ENCODE measurements around the gene RAD51B. TPM values are rescaled to one million over a fixed set of nuclear protein-coding genes. Genes with fewer than 3 reads are reported as not detected.

Gene RAD51B
- total RNA-seq, 1 experiment from 2014 or later: 29.9 TPM

- 0 out of 2 replicates have a peak, but pooled peaks cover 3% of the 10 kb centered on the region for H3K9me2 ChIP-seq (ENCODE audit: insufficient read depth)
- no TSS peak for BruUV-seq (replicated peaks)
- peaks cover 12% of the 10 kb centered on the region; the same call in 1 of the 2 replicates for H3F3A ChIP-seq (ENCODE audit: insufficient read depth, low read depth)
- no peak overlapping the region for H2AFZ ChIP-seq
- no peaks in the 10 kb centered on the region for H4K20me1 ChIP-seq (ENCODE audit: insufficient read depth)
- no peaks in the 10 kb centered on the region for H3K79me2 ChIP-seq (ENCODE audit: low read depth)
- ChIA-PET POLR2A (ENCODE audit: unreplicated experiment) (no interaction called here), CTCF (no interaction called here)
- H3K4me2 ChIP-seq: no peak overlapping the region
- no peak for TF ChIP-seq EZH2 (IDR thresholded peaks at IDR 0.05; ENCODE audit: low read depth)
- TF ChIP-seq, protein P1, sequence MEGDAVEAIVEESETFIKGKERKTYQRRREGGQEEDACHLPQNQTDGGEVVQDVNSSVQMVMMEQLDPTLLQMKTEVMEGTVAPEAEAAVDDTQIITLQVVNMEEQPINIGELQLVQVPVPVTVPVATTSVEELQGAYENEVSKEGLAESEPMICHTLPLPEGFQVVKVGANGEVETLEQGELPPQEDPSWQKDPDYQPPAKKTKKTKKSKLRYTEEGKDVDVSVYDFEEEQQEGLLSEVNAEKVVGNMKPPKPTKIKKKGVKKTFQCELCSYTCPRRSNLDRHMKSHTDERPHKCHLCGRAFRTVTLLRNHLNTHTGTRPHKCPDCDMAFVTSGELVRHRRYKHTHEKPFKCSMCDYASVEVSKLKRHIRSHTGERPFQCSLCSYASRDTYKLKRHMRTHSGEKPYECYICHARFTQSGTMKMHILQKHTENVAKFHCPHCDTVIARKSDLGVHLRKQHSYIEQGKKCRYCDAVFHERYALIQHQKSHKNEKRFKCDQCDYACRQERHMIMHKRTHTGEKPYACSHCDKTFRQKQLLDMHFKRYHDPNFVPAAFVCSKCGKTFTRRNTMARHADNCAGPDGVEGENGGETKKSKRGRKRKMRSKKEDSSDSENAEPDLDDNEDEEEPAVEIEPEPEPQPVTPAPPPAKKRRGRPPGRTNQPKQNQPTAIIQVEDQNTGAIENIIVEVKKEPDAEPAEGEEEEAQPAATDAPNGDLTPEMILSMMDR (conservative IDR thresholded peaks at IDR 0.05): no peak
- 0 out of 2 replicates have a peak, but pooled peaks cover 6% of the 10 kb centered on the region for H3K9me3 ChIP-seq (ENCODE audit: insufficient read depth, low read depth)
- no peak overlapping the region for H3K27ac ChIP-seq
- H3K27me3 ChIP-seq (ENCODE audit: insufficient read depth, low read depth): no peaks in the 10 kb centered on the region
- H3K4me1 ChIP-seq (replicated peaks; ENCODE audit: insufficient read depth): peaks cover 25% of the 10 kb centered on the region
- DNase-seq: no peak
- no peaks in the 10 kb centered on the region for H3K36me3 ChIP-seq (ENCODE audit: low read depth)
- no peak overlapping the region for H3K4me3 ChIP-seq
- intact Hi-C loops (cut with micrococcal nuclease; ENCODE audit: unreplicated experiment): no loop called here
These were observed 348.0 kb downstream of the RAD51B start for GRCh38 chr14:68167383-68168087.

GRCh38 chr14:68168460-68169109 lies 349.0 kb downstream of the RAD51B start:
- no peaks in the 10 kb centered on the region for H3K36me3 ChIP-seq (ENCODE audit: low read depth)
- H3K9me3 ChIP-seq (ENCODE audit: insufficient read depth, low read depth): 0 out of 2 replicates have a peak, but pooled peaks cover 6% of the 10 kb centered on the region
- H3K4me2 ChIP-seq: no peak overlapping the region
- no peaks in the 10 kb centered on the region for H4K20me1 ChIP-seq (ENCODE audit: insufficient read depth)
- intact Hi-C loops (cut with micrococcal nuclease; ENCODE audit: unreplicated experiment): no loop called here
- peaks cover 19% of the 10 kb centered on the region; the same call in 1 of the 2 replicates for H3F3A ChIP-seq (ENCODE audit: insufficient read depth, low read depth)
- H3K4me3 ChIP-seq: no peak overlapping the region
- TF ChIP-seq EZH2 (IDR thresholded peaks at IDR 0.05; ENCODE audit: low read depth): no peak
- TF ChIP-seq, protein P1 (conservative IDR thresholded peaks at IDR 0.05): no peak
- no peak for DNase-seq
- CTCF ChIA-PET: no interaction called here
- H3K79me2 ChIP-seq (ENCODE audit: low read depth): no peaks in the 10 kb centered on the region
- no peak overlapping the region for H2AFZ ChIP-seq
- no TSS peak for BruUV-seq (replicated peaks)
- H3K9me2 ChIP-seq (ENCODE audit: insufficient read depth): 0 out of 2 replicates have a peak, but pooled peaks cover 3% of the 10 kb centered on the region
- no peaks in the 10 kb centered on the region for H3K27me3 ChIP-seq (ENCODE audit: insufficient read depth, low read depth)
- H3K4me1 ChIP-seq (replicated peaks; ENCODE audit: insufficient read depth): peaks cover 35% of the 10 kb centered on the region
- no peak overlapping the region for H3K27ac ChIP-seq
- POLR2A ChIA-PET (ENCODE audit: unreplicated experiment): no interaction called here

DNA sequence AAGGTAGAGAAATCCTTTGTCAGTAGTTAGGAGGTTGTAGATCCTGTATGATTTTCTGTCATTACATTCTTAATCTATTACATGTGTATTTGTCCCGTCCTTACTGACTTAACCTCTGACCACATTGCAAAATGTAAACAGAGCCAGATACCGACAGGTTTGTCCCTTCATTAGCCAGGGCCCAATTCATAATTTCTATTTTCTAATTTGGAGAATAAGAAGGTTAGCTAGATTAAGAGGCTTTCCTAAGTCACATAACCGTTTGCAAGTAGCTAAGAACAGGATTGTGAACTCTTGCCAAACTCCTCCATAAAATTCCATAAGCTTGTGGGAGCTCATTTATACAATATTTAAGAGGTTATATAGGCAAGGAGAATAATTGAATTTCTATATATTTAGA lies 352.6 kb downstream of the RAD51B start:
- ChIA-PET CTCF (no interaction called here), POLR2A (ENCODE audit: unreplicated experiment) (no interaction called here)
- intact Hi-C loops (cut with micrococcal nuclease; ENCODE audit: unreplicated experiment): no loop called here
- no peak for TF ChIP-seq EZH2 (IDR thresholded peaks at IDR 0.05; ENCODE audit: low read depth)
- TF ChIP-seq, protein P1 (conservative IDR thresholded peaks at IDR 0.05): no peak
- no peak overlapping the region for H3K4me3 ChIP-seq
- H3F3A ChIP-seq (ENCODE audit: insufficient read depth, low read depth): peaks cover 19% of the 10 kb centered on the region; the same call in 1 of the 2 replicates
- no peaks in the 10 kb centered on the region for H3K79me2 ChIP-seq (ENCODE audit: low read depth)
- peak overlapping the region; percentile 48 for H3K4me2 ChIP-seq
- no TSS peak for BruUV-seq (replicated peaks)
- H4K20me1 ChIP-seq (ENCODE audit: insufficient read depth): no peaks in the 10 kb centered on the region
- 0 out of 2 replicates have a peak, but pooled peaks cover 9% of the 10 kb centered on the region for H3K9me3 ChIP-seq (ENCODE audit: insufficient read depth, low read depth)
- H3K4me1 ChIP-seq (replicated peaks; ENCODE audit: insufficient read depth): peaks cover 29% of the 10 kb centered on the region
- H2AFZ ChIP-seq: 0 out of 2 replicates have a peak overlapping the region, but pooled peaks have one; percentile 8
- H3K36me3 ChIP-seq (ENCODE audit: low read depth): no peaks in the 10 kb centered on the region
- peak in 1 of 2 experiments; percentile 78 for DNase-seq
- H3K27ac ChIP-seq: peak overlapping the region; percentile 63
- H3K27me3 ChIP-seq (ENCODE audit: insufficient read depth, low read depth): no peaks in the 10 kb centered on the region
- H3K9me2 ChIP-seq (ENCODE audit: insufficient read depth): no peaks in the 10 kb centered on the region
